C4-2B (cell line): ENCODE results near the gene NAGS.

Source experiments
- CTCF ChIP-seq: fragments of 450-650 bp; conservative IDR thresholded peaks from 2 replicates; pipeline ENCODE4 v1.5.1; 2017; ENCODE audit warnings: mild to moderate bottlenecking
- ZFX ChIP-seq: fragments of 450-650 bp; IDR thresholded peaks from 2 replicates; pipeline ENCODE4 v1.6.1; 2017

DNA sequence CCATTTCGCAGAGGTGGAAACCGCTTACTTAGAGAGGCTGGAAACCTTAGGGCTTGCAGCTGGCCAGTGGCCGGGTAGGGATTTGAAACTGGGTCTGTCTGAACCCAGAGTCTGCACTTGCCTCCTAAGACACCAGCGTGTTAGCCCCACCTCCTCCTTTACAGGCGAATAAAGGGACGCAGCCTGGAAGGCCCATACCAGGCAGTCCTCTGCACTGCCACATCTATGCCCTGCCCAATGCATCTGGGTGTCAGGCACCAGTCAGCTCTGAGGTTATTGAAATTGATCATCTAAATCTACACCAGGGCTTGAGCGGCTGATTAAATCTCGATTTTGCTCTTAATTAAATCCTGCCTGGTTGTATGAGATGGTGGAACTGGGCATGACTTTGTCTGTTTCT lies 19.9 kb upstream of the NAGS start:
- TF ChIP-seq CTCF (no peak), ZFX (no peak)
